ENCODE measurements around the gene HSD17B8. TPM values are rescaled to one million over a fixed set of nuclear protein-coding genes. Genes with fewer than 3 reads are reported as not detected.

HSD17B8 gene
- polyA plus RNA-seq, 1 of the 3 experiments (the other 2 are of a cell fraction), result 37.5 TPM

DNA sequence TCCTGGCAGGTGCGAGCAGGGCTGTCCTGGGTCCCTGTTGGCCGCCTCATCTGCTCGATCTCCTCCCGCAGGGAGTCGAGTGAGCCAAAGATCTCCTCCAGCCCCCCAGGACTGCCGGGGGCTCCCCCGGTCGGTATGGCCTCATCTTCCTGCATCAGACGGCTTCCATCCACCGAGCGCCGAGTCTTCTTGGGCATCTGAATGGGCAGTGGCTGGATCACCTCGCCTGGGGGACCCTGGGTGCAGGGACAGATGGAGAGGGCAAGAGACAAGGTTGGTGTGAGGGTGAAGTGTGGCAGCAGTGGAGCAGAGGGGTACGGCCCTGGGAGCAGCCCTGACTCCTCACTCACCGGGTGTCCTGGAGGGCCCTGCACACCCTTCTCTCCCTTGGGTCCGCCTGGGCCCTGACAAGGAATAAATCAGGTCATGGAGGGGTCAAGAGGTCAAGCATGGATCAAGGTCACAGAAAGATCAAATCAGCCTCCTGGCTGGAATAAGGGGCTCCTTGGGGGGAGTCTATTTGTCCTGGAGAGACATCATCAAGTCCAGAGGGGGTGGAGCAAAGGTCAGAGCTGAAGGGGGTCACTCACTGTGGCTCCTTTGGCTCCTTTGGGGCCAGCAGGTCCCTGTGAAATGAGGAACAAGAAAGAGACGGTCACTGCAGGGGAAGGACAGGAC is 38.7 kb upstream of the HSD17B8 start (continued):
- TF ChIP-seq, protein P1, sequence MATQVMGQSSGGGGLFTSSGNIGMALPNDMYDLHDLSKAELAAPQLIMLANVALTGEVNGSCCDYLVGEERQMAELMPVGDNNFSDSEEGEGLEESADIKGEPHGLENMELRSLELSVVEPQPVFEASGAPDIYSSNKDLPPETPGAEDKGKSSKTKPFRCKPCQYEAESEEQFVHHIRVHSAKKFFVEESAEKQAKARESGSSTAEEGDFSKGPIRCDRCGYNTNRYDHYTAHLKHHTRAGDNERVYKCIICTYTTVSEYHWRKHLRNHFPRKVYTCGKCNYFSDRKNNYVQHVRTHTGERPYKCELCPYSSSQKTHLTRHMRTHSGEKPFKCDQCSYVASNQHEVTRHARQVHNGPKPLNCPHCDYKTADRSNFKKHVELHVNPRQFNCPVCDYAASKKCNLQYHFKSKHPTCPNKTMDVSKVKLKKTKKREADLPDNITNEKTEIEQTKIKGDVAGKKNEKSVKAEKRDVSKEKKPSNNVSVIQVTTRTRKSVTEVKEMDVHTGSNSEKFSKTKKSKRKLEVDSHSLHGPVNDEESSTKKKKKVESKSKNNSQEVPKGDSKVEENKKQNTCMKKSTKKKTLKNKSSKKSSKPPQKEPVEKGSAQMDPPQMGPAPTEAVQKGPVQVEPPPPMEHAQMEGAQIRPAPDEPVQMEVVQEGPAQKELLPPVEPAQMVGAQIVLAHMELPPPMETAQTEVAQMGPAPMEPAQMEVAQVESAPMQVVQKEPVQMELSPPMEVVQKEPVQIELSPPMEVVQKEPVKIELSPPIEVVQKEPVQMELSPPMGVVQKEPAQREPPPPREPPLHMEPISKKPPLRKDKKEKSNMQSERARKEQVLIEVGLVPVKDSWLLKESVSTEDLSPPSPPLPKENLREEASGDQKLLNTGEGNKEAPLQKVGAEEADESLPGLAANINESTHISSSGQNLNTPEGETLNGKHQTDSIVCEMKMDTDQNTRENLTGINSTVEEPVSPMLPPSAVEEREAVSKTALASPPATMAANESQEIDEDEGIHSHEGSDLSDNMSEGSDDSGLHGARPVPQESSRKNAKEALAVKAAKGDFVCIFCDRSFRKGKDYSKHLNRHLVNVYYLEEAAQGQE (IDR thresholded peaks at IDR 0.05; ENCODE audit: low read depth, low read length), result no peak
- TF ChIP-seq FOSL2 (IDR thresholded peaks at IDR 0.05; ENCODE audit: borderline replicate concordance, low read depth) (no peak), EZH2phosphoT487 (IDR thresholded peaks at IDR 0.05; ENCODE audit: borderline replicate concordance, low read depth) (no peak), MEF2A (IDR thresholded peaks at IDR 0.05; ENCODE audit: borderline replicate concordance, low read depth) (no peak), SMC3 (IDR thresholded peaks at IDR 0.05; ENCODE audit: low read depth, low read length) (no peak), RXRA (IDR thresholded peaks at IDR 0.05; ENCODE audit: borderline replicate concordance, low read depth) (no peak)
- TF ChIP-seq, protein P2, sequence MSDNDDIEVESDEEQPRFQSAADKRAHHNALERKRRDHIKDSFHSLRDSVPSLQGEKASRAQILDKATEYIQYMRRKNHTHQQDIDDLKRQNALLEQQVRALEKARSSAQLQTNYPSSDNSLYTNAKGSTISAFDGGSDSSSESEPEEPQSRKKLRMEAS (IDR thresholded peaks at IDR 0.05; ENCODE audit: low read depth), result no peak

DNA sequence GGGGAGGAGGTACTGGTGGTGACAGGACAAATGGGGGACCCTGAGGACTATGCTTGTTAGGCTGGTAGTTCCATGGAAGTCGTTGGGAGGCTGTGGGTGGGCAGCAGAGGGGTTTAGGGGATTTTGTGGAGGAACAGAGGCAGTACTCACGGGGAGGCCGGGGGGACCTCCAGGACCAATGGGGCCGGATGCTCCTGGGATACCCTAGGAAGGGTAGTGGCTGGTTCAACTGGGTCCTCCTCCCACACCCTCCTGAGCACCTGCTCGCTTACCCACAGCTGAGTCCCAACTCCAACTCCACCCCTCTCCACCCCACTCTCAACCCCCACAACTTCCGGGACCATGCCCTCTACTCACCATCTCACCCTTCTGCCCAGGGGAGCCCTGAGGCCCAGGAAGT is 38.1 kb upstream of the HSD17B8 start:
- H3K4me2 ChIP-seq, result no peak overlapping the region
- DNase-seq, result no peak
- H3K27me3 ChIP-seq (ENCODE audit: insufficient read depth), result no peaks in the 10 kb centered on the region
- WGBS (ENCODE audit: low lambda C conversion rate), result 44% methylated on average over 2 of the region's 6 CpGs
- TF ChIP-seq, protein P3, sequence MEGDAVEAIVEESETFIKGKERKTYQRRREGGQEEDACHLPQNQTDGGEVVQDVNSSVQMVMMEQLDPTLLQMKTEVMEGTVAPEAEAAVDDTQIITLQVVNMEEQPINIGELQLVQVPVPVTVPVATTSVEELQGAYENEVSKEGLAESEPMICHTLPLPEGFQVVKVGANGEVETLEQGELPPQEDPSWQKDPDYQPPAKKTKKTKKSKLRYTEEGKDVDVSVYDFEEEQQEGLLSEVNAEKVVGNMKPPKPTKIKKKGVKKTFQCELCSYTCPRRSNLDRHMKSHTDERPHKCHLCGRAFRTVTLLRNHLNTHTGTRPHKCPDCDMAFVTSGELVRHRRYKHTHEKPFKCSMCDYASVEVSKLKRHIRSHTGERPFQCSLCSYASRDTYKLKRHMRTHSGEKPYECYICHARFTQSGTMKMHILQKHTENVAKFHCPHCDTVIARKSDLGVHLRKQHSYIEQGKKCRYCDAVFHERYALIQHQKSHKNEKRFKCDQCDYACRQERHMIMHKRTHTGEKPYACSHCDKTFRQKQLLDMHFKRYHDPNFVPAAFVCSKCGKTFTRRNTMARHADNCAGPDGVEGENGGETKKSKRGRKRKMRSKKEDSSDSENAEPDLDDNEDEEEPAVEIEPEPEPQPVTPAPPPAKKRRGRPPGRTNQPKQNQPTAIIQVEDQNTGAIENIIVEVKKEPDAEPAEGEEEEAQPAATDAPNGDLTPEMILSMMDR (IDR thresholded peaks at IDR 0.05), result no peak
- TF ChIP-seq FOXJ3 (CRISPR knock-in tag; IDR thresholded peaks at IDR 0.05) (no peak), RAD21 (IDR thresholded peaks at IDR 0.05; ENCODE audit: low read length) (no peak), SIN3A (IDR thresholded peaks at IDR 0.05; ENCODE audit: borderline replicate concordance, low read depth, low read length) (no peak)
- TF ChIP-seq, protein P4, sequence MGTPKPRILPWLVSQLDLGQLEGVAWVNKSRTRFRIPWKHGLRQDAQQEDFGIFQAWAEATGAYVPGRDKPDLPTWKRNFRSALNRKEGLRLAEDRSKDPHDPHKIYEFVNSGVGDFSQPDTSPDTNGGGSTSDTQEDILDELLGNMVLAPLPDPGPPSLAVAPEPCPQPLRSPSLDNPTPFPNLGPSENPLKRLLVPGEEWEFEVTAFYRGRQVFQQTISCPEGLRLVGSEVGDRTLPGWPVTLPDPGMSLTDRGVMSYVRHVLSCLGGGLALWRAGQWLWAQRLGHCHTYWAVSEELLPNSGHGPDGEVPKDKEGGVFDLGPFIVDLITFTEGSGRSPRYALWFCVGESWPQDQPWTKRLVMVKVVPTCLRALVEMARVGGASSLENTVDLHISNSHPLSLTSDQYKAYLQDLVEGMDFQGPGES (IDR thresholded peaks at IDR 0.05; ENCODE audit: low read depth, low read length), result no peak
- no peak overlapping the region for H3K4me3 ChIP-seq (ENCODE audit: low read depth in 2 of 2, low read length in 1 of 2)
- no peak overlapping the region for H3K27ac ChIP-seq (ENCODE audit: low read depth in 2 of 2, low read length in 1 of 2)
- H3K36me3 ChIP-seq (replicated peaks in 1 of 2; ENCODE audit: control insufficient read depth in 1 of 2, insufficient read depth in 2 of 2, low read length in 1 of 2), result no peaks in the 10 kb centered on the region
- H3F3A ChIP-seq (replicated peaks; ENCODE audit: insufficient read depth), result no peaks in the 10 kb centered on the region
- H3K79me2 ChIP-seq (ENCODE audit: insufficient read depth), result no peaks in the 10 kb centered on the region
- H3K4me1 ChIP-seq (ENCODE audit: control insufficient read depth in 1 of 2, insufficient read depth in 2 of 2, low read depth in 1 of 2, low read length in 1 of 2), result peaks cover 0 to 7% of the 10 kb centered on the region in 2 experiments; a peak in 1 of 4 replicates
- ChIA-PET CTCF (no interaction called here), POLR2A (no interaction called here)
- no peak overlapping the region for H2AFZ ChIP-seq (ENCODE audit: low read depth)
- H3K9me2 ChIP-seq, result no peaks in the 10 kb centered on the region
- H4K20me1 ChIP-seq (ENCODE audit: insufficient read depth), result no peaks in the 10 kb centered on the region
- H3K9ac ChIP-seq, result no peak overlapping the region
- H3K9me3 ChIP-seq, result no peaks in the 10 kb centered on the region

Data from SK-N-SH (cell line).